ENCODE data around the gene ESR2. TPM values are rescaled to one million over a fixed set of nuclear protein-coding genes. Genes with fewer than 3 reads are reported as not detected.

Gene ESR2
- total RNA-seq, 1 experiment from 2014 or later = 0.15 TPM

DNA sequence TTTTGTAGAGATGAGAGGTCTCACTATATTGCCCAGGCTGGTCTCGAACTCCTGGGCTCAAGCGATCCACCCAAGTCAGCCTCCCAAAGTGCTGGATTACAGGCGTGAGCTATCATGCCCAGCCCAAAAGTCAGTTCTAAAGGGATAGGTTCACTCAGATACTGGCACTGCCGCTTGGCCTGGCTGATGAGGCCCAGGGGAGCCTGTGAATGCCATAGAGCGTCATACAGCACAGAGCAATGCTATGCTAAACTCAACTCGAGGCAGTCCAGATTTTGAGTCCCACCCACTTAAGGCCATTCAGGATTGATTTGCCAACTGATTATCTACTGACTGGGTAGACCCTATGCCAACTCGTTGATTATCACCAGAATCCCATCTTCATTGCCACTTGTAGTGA is 179.4 kb downstream of the ESR2 start:
- Histone ChIP-seq H3K18ac (ENCODE audit: insufficient read length, low read depth, low read length) (no peak overlapping the region), H3K79me2 (ENCODE audit: insufficient read depth, low read length) (no peaks in the 10 kb centered on the region), H3K27me3 (ENCODE audit: insufficient read depth, low read length) (no peaks in the 10 kb centered on the region), H2AFZ (ENCODE audit: low read length) (no peak overlapping the region), H2BK20ac (ENCODE audit: low read depth, low read length, poor library complexity, severe bottlenecking) (no peak overlapping the region), H4K20me1 (ENCODE audit: control insufficient read depth, insufficient read depth, insufficient read length) (no peaks in the 10 kb centered on the region), H2AK5ac (ENCODE audit: insufficient read length, low read length) (no peak overlapping the region), H3K56ac (ENCODE audit: insufficient read length, low read depth, low read length) (no peak overlapping the region), H4K91ac (ENCODE audit: insufficient read length, low read depth, low read length) (no peak overlapping the region), H4K8ac (replicated peaks; ENCODE audit: insufficient read length, low read depth, low read length) (no peak overlapping the region), H3K23ac (ENCODE audit: insufficient read length, low read depth, low read length) (no peak overlapping the region), H3K9me3 (ENCODE audit: control insufficient read depth, low read depth, low read length) (no peaks in the 10 kb centered on the region), H3K4ac (ENCODE audit: low read depth, low read length) (no peak overlapping the region), H3K79me1 (ENCODE audit: insufficient read depth, low read depth, low read length, poor library complexity, severe bottlenecking) (no peaks in the 10 kb centered on the region), H2BK15ac (ENCODE audit: low read depth, low read length) (no peak overlapping the region), H2BK120ac (ENCODE audit: low read depth, low read length, poor library complexity, severe bottlenecking) (no peak overlapping the region), H3K4me1 (ENCODE audit: insufficient read depth, low read length) (peaks cover 2% of the 10 kb centered on the region; the same call in 1 of the 2 replicates), H3K14ac (ENCODE audit: insufficient read depth, low read length) (no peak overlapping the region; the same call in 1 of the 2 replicates), H4K5ac (ENCODE audit: insufficient read length, low read depth, low read length) (no peak overlapping the region), H2BK12ac (ENCODE audit: insufficient read length, low read depth, low read length) (no peak overlapping the region), H3K4me2 (ENCODE audit: insufficient read depth, insufficient read length, low read length) (no peak overlapping the region), H3K9ac (ENCODE audit: extremely low read depth, insufficient read length, low read length) (no peak overlapping the region), H3T11ph (ENCODE audit: low read length) (no peak overlapping the region), H2BK5ac (ENCODE audit: insufficient read length, low read length) (no peak overlapping the region), H3K23me2 (ENCODE audit: insufficient read length, low read depth, low read length, poor library complexity, severe bottlenecking) (no peaks in the 10 kb centered on the region), H3K27ac (ENCODE audit: insufficient read length, low read depth, low read length) (no peak overlapping the region)
- Mint-ChIP-seq H3K4me3 (no peak overlapping the region), H3K27ac (peak overlapping the region; percentile 43 to 62 (median 50); a peak in 3 of 7 replicates), H3K27me3 (ENCODE audit: low read depth) (no peaks in the 10 kb centered on the region), H3K36me3 (ENCODE audit: insufficient read depth in 1 of 3, low read depth in 3 of 3) (peaks cover 0 to 13% (median 6%) of the 10 kb centered on the region in 3 experiments; a peak in 3 of 7 replicates), H3K4me1 (peaks cover 8 to 14% of the 10 kb centered on the region in 2 experiments), H3K9me3 (no peaks in the 10 kb centered on the region)
- WGBS (ENCODE audit: extremely low coverage, insufficient read length, low lambda C conversion rate) = no CpG with 5 or more reads among the region's 7 CpGs
- no peak for DNase-seq
- TF ChIP-seq, protein P1, sequence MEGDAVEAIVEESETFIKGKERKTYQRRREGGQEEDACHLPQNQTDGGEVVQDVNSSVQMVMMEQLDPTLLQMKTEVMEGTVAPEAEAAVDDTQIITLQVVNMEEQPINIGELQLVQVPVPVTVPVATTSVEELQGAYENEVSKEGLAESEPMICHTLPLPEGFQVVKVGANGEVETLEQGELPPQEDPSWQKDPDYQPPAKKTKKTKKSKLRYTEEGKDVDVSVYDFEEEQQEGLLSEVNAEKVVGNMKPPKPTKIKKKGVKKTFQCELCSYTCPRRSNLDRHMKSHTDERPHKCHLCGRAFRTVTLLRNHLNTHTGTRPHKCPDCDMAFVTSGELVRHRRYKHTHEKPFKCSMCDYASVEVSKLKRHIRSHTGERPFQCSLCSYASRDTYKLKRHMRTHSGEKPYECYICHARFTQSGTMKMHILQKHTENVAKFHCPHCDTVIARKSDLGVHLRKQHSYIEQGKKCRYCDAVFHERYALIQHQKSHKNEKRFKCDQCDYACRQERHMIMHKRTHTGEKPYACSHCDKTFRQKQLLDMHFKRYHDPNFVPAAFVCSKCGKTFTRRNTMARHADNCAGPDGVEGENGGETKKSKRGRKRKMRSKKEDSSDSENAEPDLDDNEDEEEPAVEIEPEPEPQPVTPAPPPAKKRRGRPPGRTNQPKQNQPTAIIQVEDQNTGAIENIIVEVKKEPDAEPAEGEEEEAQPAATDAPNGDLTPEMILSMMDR (conservative IDR thresholded peaks at IDR 0.05) = no peak
